GM12865 (cell line): Measurements from ENCODE around the gene PGAP3.

Source experiments
- DNase-seq: peaks from one replicate; pipeline ENCODE4 v3.0.0; 2010; ENCODE audit warnings: low read depth
- H3K4me3 ChIP-seq: 2 replicates; pipeline ENCODE4 v1.5.1; 2011; ENCODE audit warnings: mild to moderate bottlenecking, low read depth, low read length, control low read depth
- CTCF ChIP-seq: IDR thresholded peaks from 2 replicates; pipeline ENCODE4 v1.5.1; 2011; ENCODE audit warnings: low read length, control low read depth, low read depth, inconsistent platforms; ENCODE audit not compliant: insufficient read depth; ENCODE audit errors: missing control alignments

Gene PGAP3

GRCh38 chr17:39704821-39705551, 17.1 kb upstream of the PGAP3 start:
- no peak for DNase-seq
- H3K4me3 ChIP-seq: no peak overlapping the region
- TF ChIP-seq CTCF: no peak

GRCh38 chr17:39703913-39704312, 16.1 kb upstream of the PGAP3 start:
- no peak overlapping the region for H3K4me3 ChIP-seq
- no peak for DNase-seq
- no peak for TF ChIP-seq CTCF

GRCh38 chr17:39702901-39703893, 15.3 kb upstream of the PGAP3 start:
- TF ChIP-seq CTCF: no peak
- no peak overlapping the region for H3K4me3 ChIP-seq
- DNase-seq: peak; percentile 62

- no peak overlapping the region for H3K4me3 ChIP-seq
- no peak for DNase-seq
- TF ChIP-seq CTCF: no peak
These were observed 14.0 kb upstream of the PGAP3 start for GRCh38 chr17:39701784-39702422.

GRCh38 chr17:39701012-39701783, 13.3 kb upstream of the PGAP3 start:
- no peak overlapping the region for H3K4me3 ChIP-seq
- no peak for TF ChIP-seq CTCF

More at GRCh38 chr17:39701012-39701783, 13.3 kb upstream of the PGAP3 start:
- DNase-seq: no peak
